Stimulated activated effector memory CD8-positive, alpha-beta T cell treated with anti-CD3 and anti-CD28 coated beads, Interleukin-12 subunit alpha, Interleukin-12 subunit beta, amount 100 ng/mL, for 72 hours (primary cell): ENCODE data around the gene SCAPER.

Source experiments
- ATAC-seq: fragments of 150-1000 bp; cut with Tn5 transposase; 2 replicates; pipeline ENCODE4 v1.10.0; 2021
- DNase-seq, 2 donors: peaks; one replicate each; pipeline ENCODE4 v3.0.0; 2021 to 2022; ENCODE audit warnings: low spot score in 2 of 2
- H3K27ac Mint-ChIP-seq: one replicate; pipeline ENCODE4 v1.8.0; 2022; ENCODE audit warnings: mild to moderate bottlenecking, mixed read lengths
- H3K36me3 Mint-ChIP-seq: one replicate; pipeline ENCODE4 v1.8.0; 2022; ENCODE audit warnings: mild to moderate bottlenecking, mixed read lengths
- H3K4me1 Mint-ChIP-seq: one replicate; pipeline ENCODE4 v1.8.0; 2022; ENCODE audit warnings: mixed read lengths
- H3K4me3 Mint-ChIP-seq: one replicate; pipeline ENCODE4 v1.8.0; 2022; ENCODE audit warnings: mild to moderate bottlenecking, mixed read lengths
- H3K9me3 Mint-ChIP-seq: one replicate; pipeline ENCODE4 v1.8.0; 2022; ENCODE audit warnings: mixed read lengths

Gene SCAPER

GRCh38 chr15:76346669-76347481 is 558.3 kb downstream of the SCAPER start:
- Mint-ChIP-seq H3K4me3 (peak overlapping the region; percentile 67), H3K36me3 (peaks cover 5% of the 10 kb centered on the region), H3K27ac (no peak overlapping the region), H3K4me1 (peaks cover 14% of the 10 kb centered on the region), H3K9me3 (no peaks in the 10 kb centered on the region)
- DNase-seq = no peak
- peak; percentile 29 for ATAC-seq

GRCh38 chr15:76345880-76346668 is 559.1 kb downstream of the SCAPER start:
- peak in 1 of 2 donors; percentile 62 for DNase-seq
- Mint-ChIP-seq H3K27ac (no peak overlapping the region), H3K4me1 (peaks cover 19% of the 10 kb centered on the region), H3K9me3 (no peaks in the 10 kb centered on the region), H3K36me3 (peaks cover 5% of the 10 kb centered on the region), H3K4me3 (peak overlapping the region; percentile 67)
- peak; percentile 47 for ATAC-seq

GRCh38 chr15:76345583-76345879 is 559.6 kb downstream of the SCAPER start:
- Mint-ChIP-seq H3K4me1 (peaks cover 25% of the 10 kb centered on the region), H3K27ac (no peak overlapping the region), H3K4me3 (peak overlapping the region; percentile 67), H3K9me3 (no peaks in the 10 kb centered on the region), H3K36me3 (peaks cover 5% of the 10 kb centered on the region)
- ATAC-seq (no peak), DNase-seq (no peak)

GRCh38 chr15:76344893-76345582 is 560.1 kb downstream of the SCAPER start:
- Mint-ChIP-seq H3K4me3 (peak overlapping the region; percentile 67), H3K36me3 (peaks cover 5% of the 10 kb centered on the region), H3K4me1 (peaks cover 30% of the 10 kb centered on the region), H3K27ac (no peak overlapping the region), H3K9me3 (no peaks in the 10 kb centered on the region)
- DNase-seq (no peak), ATAC-seq (no peak)

- H3K36me3 Mint-ChIP-seq = peaks cover 5% of the 10 kb centered on the region
- H3K27ac Mint-ChIP-seq = no peak overlapping the region
- no peaks in the 10 kb centered on the region for H3K9me3 Mint-ChIP-seq
- DNase-seq (no peak), ATAC-seq (no peak)
- no peak overlapping the region for H3K4me3 Mint-ChIP-seq
- H3K4me1 Mint-ChIP-seq = peaks cover 45% of the 10 kb centered on the region
Measured at GRCh38 chr15:76343313-76343996, 561.7 kb downstream of the SCAPER start.

GRCh38 chr15:76342382-76343201 is 562.5 kb downstream of the SCAPER start:
- ATAC-seq = no peak
- DNase-seq = no peak
- H3K4me3 Mint-ChIP-seq = peak overlapping the region; percentile 91
- no peak overlapping the region for H3K27ac Mint-ChIP-seq
- H3K36me3 Mint-ChIP-seq = peaks cover 5% of the 10 kb centered on the region
- H3K4me1 Mint-ChIP-seq = peaks cover 48% of the 10 kb centered on the region
- no peaks in the 10 kb centered on the region for H3K9me3 Mint-ChIP-seq

GRCh38 chr15:76342058-76342381 is 563.1 kb downstream of the SCAPER start:
- Mint-ChIP-seq H3K36me3 (peaks cover 5% of the 10 kb centered on the region), H3K27ac (no peak overlapping the region), H3K4me3 (peak overlapping the region; percentile 91), H3K9me3 (no peaks in the 10 kb centered on the region), H3K4me1 (peaks cover 53% of the 10 kb centered on the region)
- DNase-seq = no peak
- no peak for ATAC-seq

- peak overlapping the region; percentile 91 for H3K4me3 Mint-ChIP-seq
- DNase-seq = no peak
- no peak for ATAC-seq
- no peaks in the 10 kb centered on the region for H3K9me3 Mint-ChIP-seq
- H3K4me1 Mint-ChIP-seq = peaks cover 58% of the 10 kb centered on the region
- no peak overlapping the region for H3K27ac Mint-ChIP-seq
- peaks cover 5% of the 10 kb centered on the region for H3K36me3 Mint-ChIP-seq
Measured at GRCh38 chr15:76341366-76342057, 563.6 kb downstream of the SCAPER start.

- peaks cover 60% of the 10 kb centered on the region for H3K4me1 Mint-ChIP-seq
- DNase-seq (peak in 1 of 2 donors; percentile 70), ATAC-seq (peak; percentile 70)
- H3K9me3 Mint-ChIP-seq = no peaks in the 10 kb centered on the region
- H3K27ac Mint-ChIP-seq = no peak overlapping the region
- peak overlapping the region; percentile 91 for H3K4me3 Mint-ChIP-seq
- peaks cover 5% of the 10 kb centered on the region for H3K36me3 Mint-ChIP-seq
Measured at GRCh38 chr15:76340803-76341365, 564.3 kb downstream of the SCAPER start.

- ATAC-seq (peak; percentile 40), DNase-seq (peak in 1 of 2 donors; percentile 70)
- Mint-ChIP-seq H3K9me3 (no peaks in the 10 kb centered on the region), H3K4me1 (peaks cover 60% of the 10 kb centered on the region), H3K4me3 (peak overlapping the region; percentile 91), H3K27ac (peak overlapping the region; percentile 73), H3K36me3 (no peaks in the 10 kb centered on the region)
Measured at GRCh38 chr15:76340198-76340802, 564.8 kb downstream of the SCAPER start.

GRCh38 chr15:76339305-76340197 is 565.6 kb downstream of the SCAPER start:
- DNase-seq (peak in 1 of 2 donors; percentile 58), ATAC-seq (no peak)
- Mint-ChIP-seq H3K4me3 (peak overlapping the region; percentile 91), H3K9me3 (no peaks in the 10 kb centered on the region), H3K36me3 (no peaks in the 10 kb centered on the region), H3K4me1 (peaks cover 59% of the 10 kb centered on the region), H3K27ac (peak overlapping the region; percentile 73)

GRCh38 chr15:76338486-76339304 is 566.4 kb downstream of the SCAPER start:
- no peak overlapping the region for H3K27ac Mint-ChIP-seq
- no peaks in the 10 kb centered on the region for H3K9me3 Mint-ChIP-seq
- ATAC-seq (no peak), DNase-seq (no peak)
- H3K36me3 Mint-ChIP-seq = no peaks in the 10 kb centered on the region
- peaks cover 59% of the 10 kb centered on the region for H3K4me1 Mint-ChIP-seq
- peak overlapping the region; percentile 91 for H3K4me3 Mint-ChIP-seq
